H1 (cell line): ENCODE data around the gene SRSF6. TPM values are rescaled to one million over a fixed set of nuclear protein-coding genes. Genes with fewer than 3 reads are reported as not detected.
A peak's percentile ranks its signal among the peaks of the same experiment; 100 is the strongest.

ENCODE experiments used
- ATF2 ChIP-seq: IDR thresholded peaks from 2 replicates; pipeline ENCODE4 v1.6.1; 2012; ENCODE audit warnings: low read length, inconsistent platforms
- ATF3 ChIP-seq: IDR thresholded peaks from 2 replicates; pipeline ENCODE4 v1.6.1; 2011; ENCODE audit warnings: low read depth, mild to moderate bottlenecking, low read length; ENCODE audit not compliant: insufficient read depth
- BACH1 ChIP-seq: IDR thresholded peaks from 2 replicates; pipeline ENCODE4 v1.6.1; 2012; ENCODE audit warnings: low read length, improper control_type of control experiment
- BRCA1 ChIP-seq: IDR thresholded peaks from 2 replicates; pipeline ENCODE4 v1.6.1; 2012; ENCODE audit warnings: low read depth, low read length, improper control_type of control experiment
- CBX5 ChIP-seq: fragments of 300-800, 300-1000 bp; sonication (generic); IDR thresholded peaks from 2 replicates; pipeline ENCODE4 v1.7.1; 2016; ENCODE audit warnings: antibody characterized with exemption, low read length, low read depth
- CBX8 ChIP-seq: fragments of 300-800, 300-1000 bp; sonication (generic); IDR thresholded peaks from 2 replicates; pipeline ENCODE4 v1.7.1; 2016; ENCODE audit warnings: low read depth, low read length, borderline replicate concordance
- CREB1 ChIP-seq: IDR thresholded peaks from 2 replicates; pipeline ENCODE4 v1.6.1; 2012; ENCODE audit warnings: inconsistent platforms
- CTCF ChIP-seq, 3 experiments: IDR thresholded peaks; 1 replicate in 2 of 3; 2 replicates in 1 of 3; pipeline versions ENCODE4 v1.5.1 to v1.6.1; 2011; ENCODE audit warnings: low read length in 3 of 3, mild to moderate bottlenecking in 3 of 3, inconsistent platforms in 2 of 3, low read depth in 1 of 3, moderate library complexity in 1 of 3; ENCODE audit not compliant: insufficient read depth in 1 of 3; ENCODE audit errors: control extremely low read depth in 1 of 3
- EP300 ChIP-seq, 2 experiments: IDR thresholded peaks; 1 replicate in 1 of 2; 2 replicates in 1 of 2; pipeline ENCODE4 v1.6.1; 2011 to 2012; ENCODE audit warnings: low read depth in 2 of 2, low read length in 2 of 2, mild to moderate bottlenecking in 2 of 2, borderline replicate concordance in 1 of 2, inconsistent platforms in 1 of 2, moderate library complexity in 1 of 2
- EZH2 ChIP-seq: fragments of 200-600 bp; sonication (generic); IDR thresholded peaks from 2 replicates; pipeline ENCODE4 v1.7.1; 2012; ENCODE audit warnings: low read depth, mild to moderate bottlenecking, moderate library complexity, low read length, inconsistent platforms; ENCODE audit not compliant: severe bottlenecking
- KDM4A ChIP-seq: IDR thresholded peaks from one replicate; pipeline ENCODE4 v1.7.1; 2012; ENCODE audit warnings: low read depth, mild to moderate bottlenecking, moderate library complexity, low read length, inconsistent platforms; ENCODE audit not compliant: severe bottlenecking
- MAFK ChIP-seq: IDR thresholded peaks from 2 replicates; pipeline ENCODE4 v1.6.1; 2012; ENCODE audit warnings: low read depth, mild to moderate bottlenecking, improper control_type of control experiment, low read length
- RNF2 ChIP-seq: fragments of 200-900, 300-1000 bp; sonication (generic); IDR thresholded peaks from 2 replicates; pipeline ENCODE4 v1.7.1; 2016; ENCODE audit warnings: borderline replicate concordance, low read depth, mild to moderate bottlenecking, antibody characterized with exemption, low read length; ENCODE audit not compliant: poor library complexity, severe bottlenecking; ENCODE audit errors: missing control alignments
- SIN3A ChIP-seq, 2 experiments: IDR thresholded peaks in 1 of 2; conservative IDR thresholded peaks in 1 of 2; 2 replicates each; pipeline ENCODE4 v1.6.1; 2011 to 2012; ENCODE audit warnings: low read length in 2 of 2, improper control_type of control experiment in 1 of 2, low read depth in 1 of 2, mild to moderate bottlenecking in 1 of 2
- SRF ChIP-seq: IDR thresholded peaks from 2 replicates; pipeline ENCODE4 v1.6.1; 2011; ENCODE audit warnings: mild to moderate bottlenecking, low read depth, low read length, moderate library complexity
- TAF1 ChIP-seq: IDR thresholded peaks from 2 replicates; pipeline ENCODE4 v1.6.1; 2011; ENCODE audit warnings: mild to moderate bottlenecking, low read depth, low read length
- TBP ChIP-seq: IDR thresholded peaks from 2 replicates; pipeline ENCODE4 v1.6.1; 2011; ENCODE audit warnings: low read depth, low read length, improper control_type of control experiment
- polyA plus RNA-seq, 7 experiments: library from polyadenylated mRNA; depleted of rRNA in 3 of 7; stranded (reverse) in 5 of 7; unstranded in 2 of 7; fragments of >200 nt in 5 of 7; fragments of 200-250 nt in 2 of 7; gene quantifications; 1 replicate in 5 of 7; 2 replicates in 1 of 7; 4 replicates in 1 of 7; pipeline versions ENCODE4 v1.2.1 to v1.2.3, GENCODE V29; 2011 to 2013; ENCODE audit warnings: missing spikeins in 2 of 7, mixed read lengths in 2 of 7
- total RNA-seq: library from RNA; stranded (reverse); fragmentation: NEBNext Ultra II Directional; extraction: Animal tissue kit (Norgen Biotek cat#: 25700); gene quantifications from 2 replicates; pipeline ENCODE4 v1.2.1, GENCODE V29; 2021

The SRSF6 gene
- total and polyA plus RNA-seq, 2 of the 8 experiments (the other 6 are each of a cell fraction or from before 2014, with no cell fraction given), result 48.0 to 171 TPM

GRCh38 chr20:43507150-43508080, 49.7 kb downstream of the SRSF6 start, which contains the start of gene L3MBTL1 (continued):
- no peak for TF ChIP-seq CTCF (IDR thresholded peaks at IDR 0.05; ENCODE audit: control extremely low read depth in 1 of 3, insufficient read depth in 1 of 3, low read depth in 1 of 3, low read length in 3 of 3)
- no peak for TF ChIP-seq BRCA1
- TF ChIP-seq CBX5, result no peak
- no peak for TF ChIP-seq SRF
- 0 out of 2 replicates have a peak, but pooled peaks have one; percentile 50 for TF ChIP-seq TAF1
- no peak for TF ChIP-seq SIN3A (conservative IDR thresholded peaks at IDR 0.05 in 1 of 2, IDR thresholded peaks at IDR 0.05 in 1 of 2; ENCODE audit: low read depth in 1 of 2, low read length in 2 of 2)
- no peak for TF ChIP-seq EP300 (IDR thresholded peaks at IDR 0.05; ENCODE audit: borderline replicate concordance in 1 of 2, low read depth in 2 of 2, low read length in 2 of 2)
- TF ChIP-seq ATF2, result no peak
- peak; percentile 42 for TF ChIP-seq RNF2
- no peak for TF ChIP-seq CREB1
- peak; percentile 37; the same call in 1 of the 2 replicates for TF ChIP-seq TBP
- peak; percentile 52 for TF ChIP-seq EZH2
- no peak for TF ChIP-seq BACH1
- no peak for TF ChIP-seq MAFK
- peak; percentile 85 for TF ChIP-seq KDM4A
- no peak for TF ChIP-seq ATF3
- no peak for TF ChIP-seq CBX8
